Ectodermal cell (in vitro differentiated cells): ENCODE results near the gene MYH6.

ENCODE experiments used
- H3K27ac ChIP-seq: 2 replicates; pipeline ENCODE4 v1.7.0; 2013; ENCODE audit warnings: mild to moderate bottlenecking, low read depth, low read length; ENCODE audit not compliant: insufficient read depth, poor library complexity, severe bottlenecking
- H3K27me3 ChIP-seq: 2 replicates; pipeline ENCODE4 v1.7.0; 2013; ENCODE audit warnings: mild to moderate bottlenecking, low read length; ENCODE audit not compliant: insufficient read depth, control insufficient read depth, poor library complexity, severe bottlenecking
- H3K36me3 ChIP-seq: one replicate; pipeline ENCODE4 v1.7.0; 2013; ENCODE audit warnings: low read length; ENCODE audit not compliant: control insufficient read depth, insufficient read depth
- H3K4me1 ChIP-seq: one replicate; pipeline ENCODE4 v1.7.0; 2013; ENCODE audit warnings: low read length; ENCODE audit not compliant: control insufficient read depth, insufficient read depth
- H3K4me3 ChIP-seq: 2 replicates; pipeline ENCODE4 v1.7.0; 2013; ENCODE audit warnings: low read depth, low read length, control low read depth; ENCODE audit not compliant: insufficient read depth
- H3K9me3 ChIP-seq: 2 replicates; pipeline ENCODE4 v1.7.0; 2013; ENCODE audit warnings: mild to moderate bottlenecking, low read length, moderate library complexity; ENCODE audit not compliant: control insufficient read depth
- WGBS, 2 experiments: methylation state at CpG; one replicate each; pipeline ENCODE4 v1.1.7; 2013; ENCODE audit warnings: missing lambda C conversion rate in 2 of 2; 5-methylcytosine and 5-hydroxymethylcytosine counted together

MYH6 gene

GRCh38 chr14:23358042-23358441, 50.0 kb downstream of the MYH6 start:
- Histone ChIP-seq H3K27me3 (no peaks in the 10 kb centered on the region), H3K36me3 (peaks cover 20% of the 10 kb centered on the region), H3K4me3 (no peak overlapping the region), H3K27ac (no peak overlapping the region), H3K4me1 (peaks cover 16% of the 10 kb centered on the region), H3K9me3 (no peaks in the 10 kb centered on the region)
- WGBS, 2 experiments, result 95 to 96% methylated on average over 3 of the region's 3 CpGs

GRCh38 chr14:23357261-23357660, 50.8 kb downstream of the MYH6 start:
- peaks cover 20% of the 10 kb centered on the region for H3K36me3 ChIP-seq
- no peaks in the 10 kb centered on the region for H3K9me3 ChIP-seq
- H3K27ac ChIP-seq, result no peak overlapping the region
- 95% methylated on average over 8 of the region's 8 CpGs for WGBS, 2 experiments
- peaks cover 15% of the 10 kb centered on the region for H3K4me1 ChIP-seq
- no peak overlapping the region for H3K4me3 ChIP-seq
- H3K27me3 ChIP-seq, result no peaks in the 10 kb centered on the region

- 96 to 98% methylated on average over 4 of the region's 4 CpGs for WGBS, 2 experiments
- H3K9me3 ChIP-seq, result no peaks in the 10 kb centered on the region
- H3K36me3 ChIP-seq, result peaks cover 20% of the 10 kb centered on the region
These were observed 51.4 kb downstream of the MYH6 start for GRCh38 chr14:23356662-23357061.

GRCh38 chr14:23355871-23356435, 52.1 kb downstream of the MYH6 start:
- Histone ChIP-seq H3K4me3 (no peak overlapping the region), H3K9me3 (no peaks in the 10 kb centered on the region), H3K27ac (no peak overlapping the region), H3K27me3 (peaks cover 9% of the 10 kb centered on the region), H3K36me3 (peaks cover 17% of the 10 kb centered on the region), H3K4me1 (peaks cover 3% of the 10 kb centered on the region)
- 95 to 97% methylated on average over 3 to 6 of the region's 6 CpGs for WGBS, 2 experiments

More at GRCh38 chr14:23356662-23357061, 51.4 kb downstream of the MYH6 start:
- H3K4me1 ChIP-seq, result peaks cover 9% of the 10 kb centered on the region
- H3K27me3 ChIP-seq, result peaks cover 3% of the 10 kb centered on the region
- H3K27ac ChIP-seq, result no peak overlapping the region
- H3K4me3 ChIP-seq, result no peak overlapping the region

GRCh38 chr14:23354990-23355389, 53.1 kb downstream of the MYH6 start:
- WGBS, 2 experiments, result 92 to 95% methylated on average over 5 to 6 of the region's 6 CpGs
- Histone ChIP-seq H3K27ac (no peak overlapping the region), H3K9me3 (no peaks in the 10 kb centered on the region), H3K4me3 (no peak overlapping the region), H3K36me3 (peaks cover 16% of the 10 kb centered on the region), H3K4me1 (no peaks in the 10 kb centered on the region), H3K27me3 (peaks cover 9% of the 10 kb centered on the region)

GRCh38 chr14:23353433-23353780, 54.7 kb downstream of the MYH6 start:
- Histone ChIP-seq H3K4me1 (no peaks in the 10 kb centered on the region), H3K27ac (no peak overlapping the region), H3K36me3 (peaks cover 7% of the 10 kb centered on the region), H3K27me3 (peaks cover 9% of the 10 kb centered on the region), H3K9me3 (no peaks in the 10 kb centered on the region), H3K4me3 (no peak overlapping the region)
- 87 to 91% methylated on average over 5 of the region's 5 CpGs for WGBS, 2 experiments

- Histone ChIP-seq H3K36me3 (peaks cover 7% of the 10 kb centered on the region), H3K9me3 (no peaks in the 10 kb centered on the region), H3K27ac (peak within 1 kb of the TSS; percentile 68), H3K27me3 (peaks cover 9% of the 10 kb centered on the region), H3K4me1 (no peaks in the 10 kb centered on the region), H3K4me3 (peak within 1 kb of the TSS; percentile 67)
- 2% methylated on average over 41 to 42 of the region's 42 CpGs for WGBS, 2 experiments
These were observed 55.3 kb downstream of the MYH6 start, which contains the start of gene SLC22A17 for GRCh38 chr14:23352506-23353432. TSS of gene SLC22A17 (minus strand) at chr14:23352887.

GRCh38 chr14:23351681-23352505, 56.2 kb downstream of the MYH6 start:
- H3K4me1 ChIP-seq, result no peaks in the 10 kb centered on the region
- no peaks in the 10 kb centered on the region for H3K9me3 ChIP-seq
- peak overlapping the region; percentile 68 for H3K27ac ChIP-seq
- 7 to 8% methylated on average over 61 of the region's 61 CpGs for WGBS, 2 experiments
- H3K4me3 ChIP-seq, result peak overlapping the region; percentile 67
- H3K36me3 ChIP-seq, result no peaks in the 10 kb centered on the region
- peaks cover 9% of the 10 kb centered on the region for H3K27me3 ChIP-seq

- Histone ChIP-seq H3K9me3 (no peaks in the 10 kb centered on the region), H3K27me3 (peaks cover 9% of the 10 kb centered on the region), H3K36me3 (no peaks in the 10 kb centered on the region), H3K4me3 (no peak overlapping the region), H3K4me1 (no peaks in the 10 kb centered on the region), H3K27ac (no peak overlapping the region)
- 90 to 92% methylated on average over 8 of the region's 8 CpGs for whole genome bisulfite sequencing, 2 experiments
These were observed 58.8 kb downstream of the MYH6 start for GRCh38 chr14:23349156-23349845.
